Fibroblast of skin of abdomen (primary cell): ENCODE measurements around the gene PRSS2.
"Not testable (repeated sequence)": the region's sequence is repeated elsewhere in the genome, so short reads cannot be mapped to it uniquely, and the experiment has no call there.

Experiments
- DNase-seq: peaks from one replicate; pipeline ENCODE4 v3.0.0-alpha.2; 2013

Gene PRSS2

DNA sequence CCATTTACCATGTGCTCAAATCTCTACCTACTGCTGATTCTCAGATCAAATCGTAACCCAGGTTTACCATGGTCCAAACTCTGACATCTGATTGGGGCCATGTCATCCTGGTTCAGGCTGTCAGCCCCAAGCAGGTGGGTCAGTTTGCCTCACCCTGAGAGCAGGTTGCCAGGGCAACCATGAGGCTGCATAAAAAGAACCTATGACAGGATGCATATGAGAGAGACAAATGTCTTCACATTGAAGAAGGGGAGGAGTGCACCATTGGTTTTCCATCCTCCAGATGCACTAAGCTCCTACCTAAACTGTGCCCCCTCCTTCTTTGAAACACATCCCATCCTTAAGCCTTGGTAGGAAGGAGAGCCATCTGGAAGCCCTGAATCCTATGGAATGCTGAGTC is 11.3 kb upstream of the PRSS2 start:
- no peak for DNase-seq

- no peak for DNase-seq
Measured at GRCh38 chr7:142760071-142760642, 10.6 kb upstream of the PRSS2 start.

GRCh38 chr7:142761606-142762005 is 9.2 kb upstream of the PRSS2 start:
- DNase-seq, result not testable (repeated sequence)

DNA sequence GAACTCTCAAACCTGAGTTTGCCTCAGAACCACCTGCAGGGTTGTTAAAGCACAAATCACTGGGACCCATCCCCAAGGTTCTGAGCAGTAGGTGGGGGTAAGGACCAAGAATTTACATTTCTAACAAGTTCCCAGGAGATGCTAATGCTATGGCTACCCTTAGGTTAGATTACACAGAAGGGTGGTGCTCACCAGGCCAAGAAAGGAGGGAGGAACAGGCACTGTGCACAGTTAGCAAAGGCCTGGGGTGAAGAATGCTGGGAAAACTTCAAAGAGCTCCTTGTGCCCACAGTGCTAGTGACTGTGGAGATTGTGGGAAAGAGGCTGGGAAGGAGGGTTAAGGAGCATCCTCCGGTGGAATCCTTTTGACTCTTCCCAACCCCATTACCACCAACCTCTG is 8.7 kb upstream of the PRSS2 start:
- DNase-seq, result no peak

GRCh38 chr7:142767451-142767850 is 3.3 kb upstream of the PRSS2 start:
- DNase-seq, result no peak

DNA sequence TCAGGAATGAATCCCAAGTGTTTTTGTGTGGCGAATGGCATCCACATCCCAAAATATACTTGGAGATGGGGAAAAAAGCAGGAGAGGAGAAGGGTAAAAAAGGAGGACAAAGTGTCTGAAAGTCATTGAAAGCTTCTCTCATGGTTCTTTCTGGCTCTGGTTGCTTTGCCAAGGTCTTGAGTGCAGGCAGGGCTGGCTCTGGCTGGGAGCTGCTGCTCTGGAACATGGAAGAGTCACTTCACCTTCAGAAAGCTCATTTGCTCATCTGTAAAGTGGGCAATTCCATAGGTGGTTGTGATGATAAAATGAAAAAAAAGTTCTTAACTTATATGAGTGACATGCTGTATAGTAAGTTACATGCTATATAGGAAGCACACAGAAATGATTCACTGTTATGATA is 2.9 kb upstream of the PRSS2 start:
- DNase-seq, result no peak

GRCh38 chr7:142768885-142769284 is 1.9 kb upstream of the PRSS2 start:
- not testable (repeated sequence) for DNase-seq

GRCh38 chr7:142771353-142771723 is 568 bp downstream of the PRSS2 start:
- no peak for DNase-seq

DNA sequence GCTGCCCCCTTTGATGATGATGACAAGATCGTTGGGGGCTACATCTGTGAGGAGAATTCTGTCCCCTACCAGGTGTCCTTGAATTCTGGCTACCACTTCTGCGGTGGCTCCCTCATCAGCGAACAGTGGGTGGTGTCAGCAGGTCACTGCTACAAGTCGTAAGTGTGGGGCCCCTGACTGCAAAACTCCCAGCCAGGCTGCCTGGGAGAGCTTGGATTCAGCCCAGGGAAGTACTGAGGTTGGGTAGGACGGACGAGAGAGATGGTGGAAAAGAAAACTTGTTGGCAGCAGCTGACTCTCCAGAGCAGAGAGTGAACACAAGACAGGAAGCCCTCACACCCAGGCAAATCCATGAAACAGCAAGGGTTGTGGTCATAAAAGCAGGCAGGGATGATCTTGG is 1.3 kb downstream of the PRSS2 start:
- DNase-seq, result no peak

- no peak for DNase-seq
Measured at GRCh38 chr7:142772673-142773072, 1.9 kb downstream of the PRSS2 start.

GRCh38 chr7:142773230-142773629 is 2.5 kb downstream of the PRSS2 start:
- DNase-seq, result no peak

DNA sequence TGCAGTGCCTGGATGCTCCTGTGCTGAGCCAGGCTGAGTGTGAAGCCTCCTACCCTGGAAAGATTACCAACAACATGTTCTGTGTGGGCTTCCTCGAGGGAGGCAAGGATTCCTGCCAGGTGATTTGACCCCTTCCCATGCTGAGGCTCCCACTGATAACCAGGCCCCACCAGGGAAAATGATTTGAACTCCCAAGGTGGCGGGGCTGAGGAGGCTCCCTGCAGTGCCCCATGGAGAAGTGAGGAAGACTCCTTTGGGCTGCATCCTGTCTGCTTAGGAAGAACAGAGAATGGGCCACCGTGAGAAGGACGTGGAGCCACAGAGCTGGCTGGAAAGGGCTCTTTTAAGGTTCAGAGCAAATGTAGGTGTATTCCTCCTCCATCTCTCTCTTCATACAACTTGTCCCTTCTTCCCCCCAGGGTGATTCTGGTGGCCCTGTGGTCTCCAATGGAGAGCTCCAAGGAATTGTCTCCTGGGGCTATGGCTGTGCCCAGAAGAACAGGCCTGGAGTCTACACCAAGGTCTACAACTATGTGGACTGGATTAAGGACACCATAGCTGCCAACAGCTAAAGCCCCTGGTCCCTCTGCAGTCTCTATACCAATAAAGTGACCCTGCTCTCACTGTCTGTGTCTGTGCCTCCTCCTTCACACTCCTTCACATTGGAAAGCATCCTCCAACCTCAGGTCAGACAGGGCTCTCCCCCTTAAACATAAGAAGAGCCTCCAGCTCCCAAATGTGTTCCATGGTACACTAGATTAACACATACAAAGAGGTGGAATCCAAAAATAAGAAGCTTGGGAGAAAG is 3.4 kb downstream of the PRSS2 start:
- DNase-seq, result no peak

GRCh38 chr7:142774826-142775225 is 4.1 kb downstream of the PRSS2 start:
- peak; percentile 47 for DNase-seq

DNA sequence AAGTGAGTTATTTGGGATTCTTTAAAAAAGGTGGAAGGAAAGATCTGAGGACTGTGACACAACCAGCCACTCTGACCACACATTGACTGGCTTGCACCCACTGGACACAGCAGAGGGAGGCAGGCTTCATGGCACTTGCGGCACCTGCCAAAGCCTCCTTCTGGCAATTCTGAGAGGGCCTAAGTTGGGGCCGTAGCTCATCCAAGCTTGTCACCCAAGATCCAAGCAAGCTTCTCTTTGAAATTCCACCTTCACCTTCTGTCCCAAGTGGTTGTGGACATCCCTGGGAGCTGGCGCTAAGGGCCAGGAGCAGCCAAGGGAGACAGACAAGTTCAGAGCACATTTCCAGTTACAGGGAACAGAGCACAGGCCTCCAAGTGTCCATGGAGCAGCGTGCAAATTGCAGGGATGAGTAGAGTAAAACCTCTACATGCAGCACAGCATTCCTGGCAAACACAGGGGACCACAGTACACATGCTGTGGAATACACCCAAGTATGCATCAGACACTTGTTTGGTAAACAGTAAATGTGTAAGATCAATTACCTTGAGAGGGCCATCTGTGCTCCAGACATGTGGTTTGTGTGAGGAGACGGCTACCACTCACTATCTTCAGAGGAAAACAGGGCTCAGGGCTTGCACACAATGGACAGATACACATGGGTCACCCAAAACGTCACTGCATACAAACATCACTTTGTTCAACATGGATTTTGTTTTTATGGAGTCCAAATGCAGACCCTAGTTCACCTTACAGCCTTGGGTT is 4.8 kb downstream of the PRSS2 start:
- DNase-seq, result not testable (repeated sequence)

DNA sequence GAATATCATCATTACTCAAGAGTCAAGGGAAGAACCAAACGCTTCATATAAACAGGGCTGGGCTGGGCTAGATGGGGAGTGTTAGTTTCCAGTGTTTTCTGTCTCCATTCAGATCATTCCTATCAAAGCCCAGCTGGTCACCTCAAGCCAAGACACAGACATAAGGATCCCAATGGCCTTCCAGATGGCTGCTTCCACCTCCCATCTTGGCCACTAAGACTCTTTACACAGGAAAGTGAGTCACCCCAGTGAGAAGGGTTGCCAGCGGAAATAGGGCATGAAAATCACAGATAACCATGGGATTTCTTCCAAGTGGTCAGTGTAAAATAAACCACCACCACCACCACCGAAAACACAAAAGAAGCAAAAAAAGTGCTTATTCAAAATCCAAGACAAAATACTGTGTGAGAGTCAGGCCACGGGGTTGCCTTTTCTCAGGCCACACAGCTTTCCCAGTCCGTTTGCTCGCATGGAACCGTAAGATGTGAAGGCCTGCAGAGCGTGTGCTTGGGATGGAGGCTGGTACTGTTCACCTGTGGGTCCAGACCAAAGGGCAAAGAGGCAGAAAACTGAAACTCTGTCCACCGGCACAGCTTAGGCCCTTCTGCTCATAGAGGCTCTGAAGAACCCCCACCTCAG is 5.6 kb downstream of the PRSS2 start:
- peak; percentile 10 for DNase-seq

GRCh38 chr7:142776845-142777225 is 6.1 kb downstream of the PRSS2 start:
- DNase-seq, result not testable (repeated sequence)

- no peak for DNase-seq
Measured at GRCh38 chr7:142777318-142777717, 6.5 kb downstream of the PRSS2 start.

DNA sequence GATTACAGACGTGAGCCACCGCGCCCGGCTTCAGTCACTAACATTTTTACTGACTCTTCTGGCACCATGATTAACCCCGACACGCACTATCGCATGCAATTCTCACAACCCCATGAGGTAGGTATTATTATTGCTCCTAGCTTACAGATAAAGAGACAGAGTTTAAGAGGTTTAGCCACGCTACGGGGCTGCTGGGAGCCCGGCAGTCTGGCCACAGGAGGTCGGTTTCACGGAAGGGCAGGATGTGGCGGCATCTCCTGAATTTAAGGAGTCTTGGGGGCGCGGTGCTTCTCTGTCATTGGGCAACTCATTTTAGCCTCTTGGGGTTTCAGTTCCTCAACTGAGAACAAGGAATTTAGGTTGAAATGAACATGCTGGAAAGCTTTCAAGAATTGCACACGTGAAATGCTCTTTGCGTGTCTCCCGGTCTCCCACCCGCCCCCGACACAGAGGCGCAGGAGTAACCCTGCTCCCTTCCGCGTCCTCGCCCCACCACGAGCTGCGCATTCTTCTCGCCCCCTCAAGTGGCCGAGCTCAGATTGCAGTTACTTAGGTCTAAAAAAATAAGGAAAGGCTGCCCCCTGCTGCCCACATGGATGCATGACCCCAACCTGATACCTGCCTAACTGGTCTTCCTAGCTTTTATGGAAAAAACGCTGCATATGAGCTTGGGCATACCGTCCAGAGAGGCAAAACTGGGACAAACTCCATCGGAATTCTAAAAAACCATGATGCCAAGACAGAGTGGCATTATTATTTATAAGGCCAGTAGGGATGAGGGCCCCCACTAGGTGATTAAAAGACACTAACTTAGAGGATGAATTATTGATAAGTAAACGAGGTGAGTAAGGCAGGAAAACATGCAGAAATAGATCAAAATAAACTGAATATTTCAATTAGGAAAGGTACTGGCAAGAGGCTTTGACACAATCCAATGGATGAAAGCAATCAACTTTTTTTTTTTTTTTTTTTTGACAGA is 12.4 kb downstream of the PRSS2 start:
- peak; percentile 88 for DNase-seq

DNA sequence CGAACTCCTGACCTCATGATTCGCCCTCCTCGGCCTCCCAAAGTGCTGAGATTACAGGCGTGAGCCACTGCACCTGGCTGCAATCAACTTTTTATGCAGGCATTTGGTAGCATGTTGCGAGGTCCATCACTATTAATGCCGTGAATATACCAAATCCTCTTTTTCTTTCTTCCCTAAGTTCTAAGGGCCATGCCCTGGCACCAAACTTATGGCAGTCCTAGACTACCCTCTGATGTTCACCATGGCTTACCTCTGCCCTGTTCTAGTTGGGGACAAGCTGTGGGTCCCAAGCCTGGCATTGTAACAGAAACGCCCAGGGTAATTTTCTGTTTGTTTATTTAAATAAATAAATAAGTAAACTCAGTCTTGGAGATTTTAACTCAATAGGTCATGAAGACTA is 13.3 kb downstream of the PRSS2 start:
- DNase-seq, result no peak

DNA sequence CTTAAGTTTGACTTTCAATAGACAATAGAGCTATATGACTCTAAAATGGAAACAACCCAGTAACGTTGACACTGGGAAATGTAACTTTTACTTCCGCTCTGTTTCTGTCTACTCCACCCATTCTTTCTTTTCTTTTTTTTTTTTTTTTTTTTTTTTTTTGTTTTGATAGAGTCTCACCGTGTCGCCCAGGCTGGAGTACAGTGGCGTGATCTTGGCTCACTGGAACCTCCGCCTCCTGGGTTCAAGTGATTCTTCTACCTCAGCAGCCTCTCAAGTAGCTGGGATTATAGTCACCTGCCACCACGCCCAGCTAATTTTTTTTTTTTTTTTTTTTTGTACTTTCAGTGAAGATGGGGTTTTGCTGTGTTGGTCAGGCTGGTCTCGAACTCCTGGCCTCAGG is 13.9 kb downstream of the PRSS2 start:
- no peak for DNase-seq

DNA sequence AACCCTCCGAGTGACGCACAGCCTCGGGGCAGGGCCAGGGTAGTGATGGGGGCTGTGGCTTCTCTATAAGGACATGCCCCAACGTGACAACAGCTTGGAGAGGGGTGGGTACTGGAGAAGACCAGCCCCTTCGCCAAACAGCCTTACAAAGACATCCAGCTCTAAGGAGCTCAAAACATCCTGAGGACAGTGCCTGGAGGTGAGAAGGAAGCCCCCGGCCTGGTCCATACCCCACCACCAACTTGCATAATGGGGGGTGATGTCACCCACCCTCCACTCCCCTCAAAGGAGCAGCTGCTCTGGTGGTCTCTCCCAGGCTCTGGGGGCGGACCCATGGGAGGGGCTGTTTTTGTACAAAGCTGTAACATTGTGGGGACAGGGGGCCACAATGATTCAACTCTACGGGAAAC is 15.1 kb downstream of the PRSS2 start:
- no peak for DNase-seq
